AG09309 (cell line): ENCODE data around the gene GRAMD4.

Experiments
- DNase-seq: peaks from one replicate; pipeline ENCODE4 v3.0.0-alpha.2; 2010; ENCODE audit warnings: low read depth
- H3K4me3 ChIP-seq: 2 replicates; pipeline ENCODE4 v1.5.1; 2011; ENCODE audit warnings: mild to moderate bottlenecking, low read depth, low read length, moderate library complexity; ENCODE audit not compliant: control insufficient read depth
- CTCF ChIP-seq: IDR thresholded peaks from 2 replicates; pipeline ENCODE4 v1.5.1; 2011; ENCODE audit warnings: mild to moderate bottlenecking, low read depth, low read length, inconsistent platforms; ENCODE audit not compliant: insufficient read depth, control insufficient read depth; ENCODE audit errors: missing control alignments

GRAMD4 gene

GRCh38 chr22:46578824-46579561 lies 41.2 kb upstream of the GRAMD4 start:
- no peak for DNase-seq
- TF ChIP-seq CTCF = no peak
- no peak overlapping the region; the same call in 1 of the 2 replicates for H3K4me3 ChIP-seq

- TF ChIP-seq CTCF = no peak
- DNase-seq = no peak
- no peak overlapping the region for H3K4me3 ChIP-seq
These were observed 40.3 kb upstream of the GRAMD4 start for GRCh38 chr22:46579751-46580449.

- DNase-seq = no peak
- TF ChIP-seq CTCF = no peak
- no peak overlapping the region for H3K4me3 ChIP-seq
These were observed 39.1 kb upstream of the GRAMD4 start for GRCh38 chr22:46580940-46581537.

GRCh38 chr22:46581538-46582244 lies 38.5 kb upstream of the GRAMD4 start:
- H3K4me3 ChIP-seq = no peak overlapping the region
- no peak for DNase-seq
- TF ChIP-seq CTCF = no peak

- DNase-seq = no peak
- H3K4me3 ChIP-seq = no peak overlapping the region
- TF ChIP-seq CTCF = no peak
These were observed 37.8 kb upstream of the GRAMD4 start for GRCh38 chr22:46582281-46582933.

GRCh38 chr22:46583571-46583970 lies 36.6 kb upstream of the GRAMD4 start:
- no peak for DNase-seq
- no peak overlapping the region for H3K4me3 ChIP-seq
- TF ChIP-seq CTCF = no peak
